Measurements from ENCODE around the gene HSPG2. TPM values are rescaled to one million over a fixed set of nuclear protein-coding genes. Genes with fewer than 3 reads are reported as not detected.

HSPG2 gene
- total RNA-seq, 2 experiments from 2014 or later, result 1.6 to 4.7 TPM

GRCh38 chr1:21902026-21903012 is 34.8 kb downstream of the HSPG2 start:
- Histone ChIP-seq H2AFZ (ENCODE audit: low read length) (no peak overlapping the region), H3K4me1 (ENCODE audit: insufficient read depth, low read length, poor library complexity, severe bottlenecking) (no peaks in the 10 kb centered on the region), H3K4me3 (ENCODE audit: low read depth, low read length, poor library complexity, severe bottlenecking) (no peak overlapping the region), H4K20me1 (ENCODE audit: insufficient read depth, low read length) (no peaks in the 10 kb centered on the region), H3K9me2 (ENCODE audit: insufficient read depth, low read length) (no peaks in the 10 kb centered on the region), H3K36me3 (ENCODE audit: insufficient read depth, low read length) (no peaks in the 10 kb centered on the region), H3K9me3 (ENCODE audit: low read length) (no peaks in the 10 kb centered on the region), H3K4me2 (ENCODE audit: low read length) (no peak overlapping the region), H3K79me2 (ENCODE audit: insufficient read depth, low read depth, low read length) (no peaks in the 10 kb centered on the region), H3K27ac (ENCODE audit: low read depth, low read length, poor library complexity, severe bottlenecking) (no peak overlapping the region)
- no TSS peak for BruUV-seq (replicated peaks)
- no peak for TF ChIP-seq EZH2phosphoT487 (IDR thresholded peaks at IDR 0.05; ENCODE audit: borderline replicate concordance, low read depth, low read length)
- no peak for TF ChIP-seq CTCF (conservative IDR thresholded peaks at IDR 0.05; ENCODE audit: low read length)
- intact Hi-C loops (cut with micrococcal nuclease; ENCODE audit: unreplicated experiment), result no loop called here
- ChIA-PET CTCF (ENCODE audit: unreplicated experiment) (no interaction called here), POLR2A (no interaction called here)
- no peak for DNase-seq (ENCODE audit: low spot score)

GRCh38 chr1:21901473-21901847 is 35.6 kb downstream of the HSPG2 start:
- Histone ChIP-seq H3K4me3 (ENCODE audit: low read depth, low read length, poor library complexity, severe bottlenecking) (no peak overlapping the region), H3K9me3 (ENCODE audit: low read length) (no peaks in the 10 kb centered on the region), H2AFZ (ENCODE audit: low read length) (no peak overlapping the region), H3K4me1 (ENCODE audit: insufficient read depth, low read length, poor library complexity, severe bottlenecking) (no peaks in the 10 kb centered on the region), H4K20me1 (ENCODE audit: insufficient read depth, low read length) (no peaks in the 10 kb centered on the region), H3K27ac (ENCODE audit: low read depth, low read length, poor library complexity, severe bottlenecking) (no peak overlapping the region), H3K4me2 (ENCODE audit: low read length) (no peak overlapping the region), H3K9me2 (ENCODE audit: insufficient read depth, low read length) (no peaks in the 10 kb centered on the region), H3K36me3 (ENCODE audit: insufficient read depth, low read length) (no peaks in the 10 kb centered on the region), H3K79me2 (ENCODE audit: insufficient read depth, low read depth, low read length) (no peaks in the 10 kb centered on the region)
- no TSS peak for BruUV-seq (replicated peaks)
- ChIA-PET POLR2A (no interaction called here), CTCF (ENCODE audit: unreplicated experiment) (no interaction called here)
- no peak for DNase-seq (ENCODE audit: low spot score)
- TF ChIP-seq CTCF (conservative IDR thresholded peaks at IDR 0.05; ENCODE audit: low read length), result no peak
- TF ChIP-seq EZH2phosphoT487 (IDR thresholded peaks at IDR 0.05; ENCODE audit: borderline replicate concordance, low read depth, low read length), result no peak
- intact Hi-C loops (cut with micrococcal nuclease; ENCODE audit: unreplicated experiment), result no loop called here
